Parathyroid adenoma (tissue), 2 donors: ENCODE measurements around the gene SPATA25.

Experiments
- H2AFZ ChIP-seq: fragments of 300-600 bp; sonication (generic); one replicate; pipeline ENCODE4 v1.7.0; 2017; ENCODE audit warnings: antibody characterized with exemption, mild to moderate bottlenecking
- H3K27ac ChIP-seq: fragments of 300-600 bp; sonication (generic); one replicate; pipeline ENCODE4 v1.7.0; 2017
- H3K27me3 ChIP-seq: fragments of 300-600 bp; sonication (generic); one replicate; pipeline ENCODE4 v1.7.0; 2017; ENCODE audit warnings: low read length; ENCODE audit not compliant: control insufficient read depth, insufficient read depth
- H3K36me3 ChIP-seq: fragments of 300-600 bp; sonication (generic); one replicate; pipeline ENCODE4 v1.7.0; 2017; ENCODE audit warnings: low read length; ENCODE audit not compliant: control insufficient read depth, insufficient read depth
- H3K4me1 ChIP-seq: fragments of 300-600 bp; sonication (generic); one replicate; pipeline ENCODE4 v1.7.0; 2017; ENCODE audit warnings: control low read depth
- H3K4me2 ChIP-seq: fragments of 300-600 bp; sonication (generic); one replicate; pipeline ENCODE4 v1.7.0; 2017; ENCODE audit warnings: low read length
- H3K4me3 ChIP-seq: fragments of 300-600 bp; sonication (generic); one replicate; pipeline ENCODE4 v1.7.0; 2017; ENCODE audit warnings: low read depth, low read length
- H3K79me2 ChIP-seq: fragments of 300-600 bp; sonication (generic); one replicate; pipeline ENCODE4 v1.7.0; 2017; ENCODE audit warnings: control low read depth
- H3K9ac ChIP-seq: fragments of 300-600 bp; sonication (generic); one replicate; pipeline ENCODE4 v1.7.0; 2017; ENCODE audit warnings: mild to moderate bottlenecking
- H3K9me3 ChIP-seq: fragments of 300-600 bp; sonication (generic); one replicate; pipeline ENCODE4 v1.7.0; 2017; ENCODE audit warnings: low read length; ENCODE audit not compliant: control insufficient read depth
- CTCF ChIP-seq: fragments of 300-600 bp; sonication (generic); IDR thresholded peaks from one replicate; pipeline ENCODE4 v1.7.0; 2017; ENCODE audit warnings: antibody characterized with exemption, mild to moderate bottlenecking
- donor health status: primary hyperparathyroidism.

The SPATA25 gene

DNA sequence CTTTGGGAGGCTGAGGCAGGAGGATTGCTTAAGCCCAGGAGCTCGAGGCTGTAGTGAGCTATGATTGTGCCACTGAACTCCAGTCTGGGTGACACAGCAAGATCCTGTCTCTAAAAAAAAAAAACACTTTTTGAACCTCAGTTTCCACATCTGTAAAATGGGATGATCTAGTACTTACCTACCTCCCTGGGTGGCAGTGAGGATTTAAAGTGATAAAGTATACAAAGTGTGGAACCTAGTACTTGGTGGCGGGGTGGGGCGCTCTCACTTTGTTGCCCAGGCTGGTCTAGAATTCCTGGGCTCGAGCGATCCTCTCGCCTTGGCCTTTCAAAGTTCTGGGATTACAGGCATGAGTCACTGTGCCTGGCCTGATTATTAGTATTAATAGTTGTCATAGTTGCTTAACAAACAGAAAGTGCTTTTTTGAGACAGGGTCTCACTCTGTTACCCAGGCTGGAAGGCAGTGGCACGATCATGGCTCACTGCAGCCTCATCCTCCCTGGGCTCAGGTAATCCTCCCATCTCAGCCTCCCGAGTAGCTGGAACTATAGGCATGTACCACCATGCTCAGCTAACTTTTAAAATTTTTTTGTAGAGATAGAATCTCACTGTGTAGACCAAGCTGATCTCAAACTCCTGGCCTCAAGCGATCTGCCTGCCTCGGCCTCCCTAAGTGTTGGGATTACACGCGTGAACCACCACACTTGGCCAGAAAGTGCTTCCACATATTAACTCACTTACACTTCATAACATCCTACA lies 31.5 kb upstream of the SPATA25 start:
- H3K4me1 ChIP-seq: peaks cover under 1% of the 10 kb centered on the region
- H3K79me2 ChIP-seq: no peaks in the 10 kb centered on the region
- no peaks in the 10 kb centered on the region for H3K27me3 ChIP-seq
- H2AFZ ChIP-seq: no peak overlapping the region
- H3K4me3 ChIP-seq: no peak overlapping the region
- no peak overlapping the region for H3K9ac ChIP-seq
- no peaks in the 10 kb centered on the region for H3K36me3 ChIP-seq
- no peak overlapping the region for H3K4me2 ChIP-seq
- TF ChIP-seq CTCF: no peak
- no peaks in the 10 kb centered on the region for H3K9me3 ChIP-seq
- H3K27ac ChIP-seq: peak overlapping the region; percentile 24

DNA sequence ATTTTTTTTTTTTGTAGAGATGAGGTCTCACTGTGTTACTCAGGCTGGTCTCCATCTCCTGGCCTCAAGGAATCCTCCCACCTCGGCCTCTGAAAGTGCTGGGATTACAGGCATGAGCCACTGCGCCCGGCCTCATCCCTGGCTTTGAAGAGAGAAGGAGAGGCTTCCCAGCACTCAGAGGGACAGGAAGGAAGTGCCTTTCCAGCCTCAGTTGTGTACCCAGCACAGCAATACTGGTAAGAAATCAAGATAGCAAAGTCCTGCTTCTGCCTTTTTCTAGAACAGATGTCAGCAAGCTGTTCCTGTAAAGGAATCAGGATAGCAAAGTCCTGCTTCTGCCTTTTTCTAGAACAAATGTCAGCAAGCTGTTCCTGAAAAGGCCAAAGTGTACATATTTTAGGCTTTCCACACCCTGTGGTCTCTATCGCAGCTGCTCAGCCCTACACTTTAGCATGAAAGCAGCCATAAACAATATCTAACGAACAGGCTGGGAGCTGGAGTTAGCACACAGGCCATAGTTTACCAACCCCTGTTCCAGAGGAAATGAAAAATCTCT lies 30.8 kb upstream of the SPATA25 start:
- Histone ChIP-seq H3K79me2 (no peaks in the 10 kb centered on the region), H3K9me3 (no peaks in the 10 kb centered on the region), H3K4me1 (no peaks in the 10 kb centered on the region), H3K27ac (peak overlapping the region; percentile 3), H3K27me3 (no peaks in the 10 kb centered on the region), H2AFZ (no peak overlapping the region), H3K4me2 (no peak overlapping the region), H3K4me3 (no peak overlapping the region), H3K36me3 (no peaks in the 10 kb centered on the region), H3K9ac (no peak overlapping the region)
- no peak for TF ChIP-seq CTCF

GRCh38 chr20:45917790-45918141 lies 30.3 kb upstream of the SPATA25 start:
- no peaks in the 10 kb centered on the region for H3K79me2 ChIP-seq
- TF ChIP-seq CTCF: no peak
- H3K27ac ChIP-seq: peak overlapping the region; percentile 3
- H3K9ac ChIP-seq: no peak overlapping the region
- no peak overlapping the region for H3K4me3 ChIP-seq
- H3K9me3 ChIP-seq: no peaks in the 10 kb centered on the region
- H3K4me1 ChIP-seq: no peaks in the 10 kb centered on the region
- no peak overlapping the region for H2AFZ ChIP-seq
- no peaks in the 10 kb centered on the region for H3K27me3 ChIP-seq
- H3K36me3 ChIP-seq: no peaks in the 10 kb centered on the region
- no peak overlapping the region for H3K4me2 ChIP-seq

GRCh38 chr20:45913116-45913515 lies 25.7 kb upstream of the SPATA25 start:
- H3K4me2 ChIP-seq: no peak overlapping the region
- H3K79me2 ChIP-seq: no peaks in the 10 kb centered on the region
- no peak overlapping the region for H3K4me3 ChIP-seq
- no peak overlapping the region for H3K27ac ChIP-seq
- no peak overlapping the region for H2AFZ ChIP-seq
- no peaks in the 10 kb centered on the region for H3K27me3 ChIP-seq
- no peaks in the 10 kb centered on the region for H3K36me3 ChIP-seq
- no peak for TF ChIP-seq CTCF
- H3K9me3 ChIP-seq: no peaks in the 10 kb centered on the region
- H3K4me1 ChIP-seq: peaks cover 8% of the 10 kb centered on the region
- no peak overlapping the region for H3K9ac ChIP-seq

GRCh38 chr20:45912344-45912682 lies 24.9 kb upstream of the SPATA25 start:
- H3K4me1 ChIP-seq: peaks cover 8% of the 10 kb centered on the region
- H3K27ac ChIP-seq: no peak overlapping the region
- peak overlapping the region; percentile 22 for H3K9ac ChIP-seq
- no peak overlapping the region for H3K4me3 ChIP-seq
- peak overlapping the region; percentile 32 for H3K4me2 ChIP-seq
- peak overlapping the region; percentile 94 for H2AFZ ChIP-seq
- no peak for TF ChIP-seq CTCF
- H3K27me3 ChIP-seq: no peaks in the 10 kb centered on the region
- no peaks in the 10 kb centered on the region for H3K36me3 ChIP-seq
- no peaks in the 10 kb centered on the region for H3K9me3 ChIP-seq
- H3K79me2 ChIP-seq: no peaks in the 10 kb centered on the region
